SK-N-SH (cell line): ENCODE data around the gene KLHL26. TPM values are rescaled to one million over a fixed set of nuclear protein-coding genes. Genes with fewer than 3 reads are reported as not detected.

Source experiments
- CTCF ChIA-PET: fragments of 300-600, 350-600 bp; formaldehyde crosslinking; extraction: SDS; loops from one replicate; lab custom pipeline; 2021; lab: Yijun Ruan, JAX
- POLR2A ChIA-PET: fragments of 350-600 bp; sonication (Branson Sonifier 250); formaldehyde crosslinking; extraction: SDS; loops from one replicate; lab custom pipeline; 2020; ENCODE audit warnings: antibody characterized with exemption, inconsistent platforms; lab: Yijun Ruan, JAX
- DNase-seq: peaks from one replicate; pipeline ENCODE4 v3.0.0; 2012
- H2AFZ ChIP-seq: fragments of 200-600 bp; sonication (generic); 2 replicates; pipeline ENCODE4 v1.8.1; 2016; ENCODE audit warnings: antibody characterized with exemption, mild to moderate bottlenecking, low read depth
- H3F3A ChIP-seq: fragments of 200-600 bp; sonication (generic); replicated peaks from 2 replicates; pipeline ENCODE3; 2016; ENCODE audit warnings: antibody characterized with exemption, mild to moderate bottlenecking; ENCODE audit not compliant: insufficient read depth
- H3K27ac ChIP-seq, 2 experiments: fragments of 200-500 bp in 1 of 2; fragments of 200-600 bp in 1 of 2; sonication (Bioruptor generic) in 1 of 2; sonication (generic), shearing (Covaris generic) in 1 of 2; 2 replicates each; pipeline versions ENCODE4 v1.5.1 to v1.6.1; 2014 to 2016; ENCODE audit warnings: low read depth in 2 of 2, inconsistent platforms in 1 of 2, low read length in 1 of 2, mild to moderate bottlenecking in 1 of 2, mixed read lengths in 1 of 2
- H3K27me3 ChIP-seq: fragments of 200-600 bp; sonication (generic), shearing (Covaris generic); 2 replicates; pipeline ENCODE4 v1.6.1; 2016; ENCODE audit warnings: mixed run types; ENCODE audit not compliant: insufficient read depth
- H3K36me3 ChIP-seq, 2 experiments: fragments of 200-500 bp in 1 of 2; fragments of 200-600 bp in 1 of 2; sonication (Bioruptor generic) in 1 of 2; sonication (generic) in 1 of 2; replicated peaks in 1 of 2; 2 replicates each; pipeline versions ENCODE3 to v1.5.1; 2014 to 2016; ENCODE audit warnings: low read length in 1 of 2, mild to moderate bottlenecking in 1 of 2; ENCODE audit not compliant: insufficient read depth in 2 of 2, control insufficient read depth in 1 of 2
- H3K4me1 ChIP-seq, 2 experiments: fragments of 200-500 bp in 1 of 2; fragments of 200-600 bp in 1 of 2; sonication (Bioruptor generic) in 1 of 2; sonication (generic), shearing (Covaris generic) in 1 of 2; 2 replicates each; pipeline versions ENCODE4 v1.5.1 to v1.6.1; 2014 to 2016; ENCODE audit warnings: low read depth in 1 of 2, low read length in 1 of 2, mixed run types in 1 of 2; ENCODE audit not compliant: insufficient read depth in 2 of 2, control insufficient read depth in 1 of 2
- H3K4me2 ChIP-seq: fragments of 200-600 bp; sonication (generic), shearing (Covaris generic); 2 replicates; pipeline ENCODE4 v1.6.1; 2017; ENCODE audit warnings: mixed run types
- H3K4me3 ChIP-seq, 2 experiments: fragments of 200-500 bp in 1 of 2; fragments of 200-600 bp in 1 of 2; sonication (Bioruptor generic) in 1 of 2; sonication (generic), shearing (Covaris generic) in 1 of 2; 2 replicates each; pipeline versions ENCODE4 v1.5.1 to v1.8.1; 2014 to 2016; ENCODE audit warnings: low read depth in 2 of 2, inconsistent platforms in 1 of 2, low read length in 1 of 2, mild to moderate bottlenecking in 1 of 2, mixed read lengths in 1 of 2, moderate library complexity in 1 of 2
- H3K79me2 ChIP-seq: fragments of 200-600 bp; sonication (generic); 2 replicates; pipeline ENCODE4 v1.8.1; 2017; ENCODE audit warnings: mild to moderate bottlenecking; ENCODE audit not compliant: insufficient read depth
- H3K9ac ChIP-seq: fragments of 200-600 bp; sonication (generic); 2 replicates; pipeline ENCODE4 v1.6.1; 2017; ENCODE audit warnings: mixed run types
- H3K9me2 ChIP-seq: fragments of 200-600 bp; sonication (generic); 2 replicates; pipeline ENCODE4 v1.6.1; 2017; ENCODE audit warnings: mixed run types
- H3K9me3 ChIP-seq: fragments of 200-600 bp; sonication (generic); 2 replicates; pipeline ENCODE4 v1.6.1; 2017; ENCODE audit warnings: mixed run types, mild to moderate bottlenecking, moderate library complexity
- H4K20me1 ChIP-seq: fragments of 200-600 bp; sonication (generic); 2 replicates; pipeline ENCODE4 v1.6.1; 2017; ENCODE audit warnings: mild to moderate bottlenecking, mixed run types; ENCODE audit not compliant: insufficient read depth
- ELF1 ChIP-seq: IDR thresholded peaks from 2 replicates; pipeline ENCODE4 v1.4.0; 2012
- EZH2phosphoT487 ChIP-seq: fragments of 200-600 bp; sonication (generic); IDR thresholded peaks from 2 replicates; pipeline ENCODE4 v1.6.1; 2017; ENCODE audit warnings: low read depth, mixed run types, mild to moderate bottlenecking, antibody characterized with exemption, moderate library complexity, borderline replicate concordance
- FOSL2 ChIP-seq: IDR thresholded peaks from 2 replicates; pipeline ENCODE4 v1.4.0; 2012; ENCODE audit warnings: low read depth, mild to moderate bottlenecking, moderate library complexity, borderline replicate concordance
- FOXJ3 ChIP-seq: sonication (generic); formaldehyde crosslinking; IDR thresholded peaks from 2 replicates; pipeline ENCODE4 v1.5.1; 2020; ENCODE audit warnings: mild to moderate bottlenecking, missing genetic modification reagents
- GABPA ChIP-seq: IDR thresholded peaks from 2 replicates; pipeline ENCODE4 v1.4.0; 2012; ENCODE audit warnings: low read depth, mild to moderate bottlenecking
- JUND ChIP-seq: IDR thresholded peaks from 2 replicates; pipeline ENCODE4 v1.4.0; 2012
- MEF2A ChIP-seq: IDR thresholded peaks from 2 replicates; pipeline ENCODE4 v1.4.0; 2012; ENCODE audit warnings: low read depth, borderline replicate concordance
- NFIC ChIP-seq: IDR thresholded peaks from 2 replicates; pipeline ENCODE4 v1.4.0; 2012; ENCODE audit warnings: borderline replicate concordance
- NRF1 ChIP-seq: IDR thresholded peaks from 2 replicates; pipeline ENCODE4 v1.6.1; 2012; ENCODE audit warnings: low read depth, mild to moderate bottlenecking, low read length
- PBX3 ChIP-seq: IDR thresholded peaks from 2 replicates; pipeline ENCODE4; 2012
- POLR2AphosphoS5 ChIP-seq: IDR thresholded peaks from 2 replicates; pipeline ENCODE4 v1.6.1; 2012; ENCODE audit warnings: low read depth, low read length
- RCOR1 ChIP-seq: fragments of 150-350 bp; IDR thresholded peaks from 2 replicates; pipeline ENCODE4 v1.6.1; 2017; ENCODE audit warnings: antibody characterized with exemption, low read length
- REST ChIP-seq: IDR thresholded peaks from 2 replicates; pipeline ENCODE4 v1.6.1; 2012; ENCODE audit warnings: mild to moderate bottlenecking, low read depth, low read length, moderate library complexity
- SIN3A ChIP-seq: IDR thresholded peaks from 2 replicates; pipeline ENCODE4 v1.6.1; 2012; ENCODE audit warnings: low read depth, mild to moderate bottlenecking, low read length, moderate library complexity, borderline replicate concordance
- TAF1 ChIP-seq: IDR thresholded peaks from 2 replicates; pipeline ENCODE4 v1.6.1; 2012; ENCODE audit warnings: low read depth, mild to moderate bottlenecking, low read length, moderate library complexity, borderline replicate concordance
- YY1 ChIP-seq: IDR thresholded peaks from 2 replicates; pipeline ENCODE4 v1.4.0; 2012; ENCODE audit warnings: low read depth, mild to moderate bottlenecking
- WGBS: methylation state at CpG from one replicate; pipeline ENCODE4 v1.1.6; 2017; ENCODE audit warnings: low lambda C conversion rate; 5-methylcytosine and 5-hydroxymethylcytosine counted together
- polyA plus RNA-seq, 3 experiments: library from polyadenylated mRNA; depleted of rRNA; stranded (reverse); fragments of >200 nt; gene quantifications; 2 replicates each; pipeline ENCODE4 v1.2.3, GENCODE V29; 2012
- TF ChIP-seq, protein P1 (sequence below): IDR thresholded peaks from 2 replicates; pipeline ENCODE4 v1.4.0; 2012; ENCODE audit warnings: low read depth

KLHL26 gene
- polyA plus RNA-seq, 1 of the 3 experiments (the other 2 are of a cell fraction), result 4.6 TPM

GRCh38 chr19:18595475-18595874 is 41.4 kb upstream of the KLHL26 start:
- DNase-seq, result peak; percentile 9
- ChIA-PET CTCF (interaction anchor here (0.8 to 10.5 kb wide), 14 partner anchors 9 to 392 kb away, joined by 3 to 234 read pairs (median 6); partner anchors contain the start of gene UPF1), POLR2A (no interaction called here)
- WGBS, result 92% methylated on average over 6 of the region's 6 CpGs
- H3K36me3 ChIP-seq, result no peaks in the 10 kb centered on the region
- H3K9me3 ChIP-seq, result no peaks in the 10 kb centered on the region
- no peak overlapping the region for H3K4me3 ChIP-seq
- H2AFZ ChIP-seq, result no peak overlapping the region
- H3K4me1 ChIP-seq, result peaks cover under 1 to 36% of the 10 kb centered on the region in 2 experiments; a peak in 2 of 4 replicates
- H3F3A ChIP-seq, result peaks cover 28% of the 10 kb centered on the region
- H3K27ac ChIP-seq, result no peak overlapping the region
- no peaks in the 10 kb centered on the region for H4K20me1 ChIP-seq
- no peaks in the 10 kb centered on the region for H3K9me2 ChIP-seq
- H3K9ac ChIP-seq, result no peak overlapping the region
- H3K79me2 ChIP-seq, result no peaks in the 10 kb centered on the region
- TF ChIP-seq FOXJ3 (no peak), NFIC (no peak), NRF1 (no peak), MEF2A (no peak), SIN3A (no peak), GABPA (no peak), TAF1 (no peak)
- H3K4me2 ChIP-seq, result no peak overlapping the region
- H3K27me3 ChIP-seq, result no peaks in the 10 kb centered on the region

DNA sequence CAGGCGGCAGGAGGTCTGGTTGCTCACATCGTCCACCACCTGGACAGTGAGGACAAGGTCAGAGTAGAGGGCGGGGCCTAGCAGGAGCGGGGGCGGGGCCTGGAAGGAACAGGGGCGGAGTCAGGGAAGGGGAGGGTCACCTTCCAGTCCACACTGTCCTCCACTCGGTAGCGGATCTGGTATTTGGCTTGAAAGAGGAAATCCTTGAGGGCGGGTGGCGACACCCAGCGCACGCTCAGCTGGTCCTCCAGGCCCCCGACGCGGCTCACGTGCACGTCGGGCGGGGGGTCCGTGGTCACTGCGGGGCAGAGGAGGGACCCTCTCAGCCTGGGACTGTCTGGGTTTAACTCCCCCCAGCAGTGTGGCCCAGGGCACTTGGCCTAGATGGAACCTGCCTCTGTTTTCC is 40.1 kb upstream of the KLHL26 start:
- H3K79me2 ChIP-seq, result no peaks in the 10 kb centered on the region
- H3F3A ChIP-seq, result peaks cover 20% of the 10 kb centered on the region
- H3K27ac ChIP-seq, result no peak overlapping the region
- TF ChIP-seq ELF1, result no peak
- no peak for TF ChIP-seq YY1
- TF ChIP-seq TAF1, result no peak
- TF ChIP-seq FOXJ3, result no peak
- no peak for TF ChIP-seq POLR2AphosphoS5
- no peak for TF ChIP-seq EZH2phosphoT487
- TF ChIP-seq FOSL2, result no peak
- no peak for TF ChIP-seq JUND
- TF ChIP-seq SIN3A, result no peak
- TF ChIP-seq RCOR1, result no peak
- TF ChIP-seq REST, result no peak
- TF ChIP-seq, protein P1, sequence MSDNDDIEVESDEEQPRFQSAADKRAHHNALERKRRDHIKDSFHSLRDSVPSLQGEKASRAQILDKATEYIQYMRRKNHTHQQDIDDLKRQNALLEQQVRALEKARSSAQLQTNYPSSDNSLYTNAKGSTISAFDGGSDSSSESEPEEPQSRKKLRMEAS, result no peak
- no peak for TF ChIP-seq PBX3
- H3K27me3 ChIP-seq, result no peaks in the 10 kb centered on the region
- DNase-seq, result peak; percentile 89
- H2AFZ ChIP-seq, result no peak overlapping the region
- H3K9me2 ChIP-seq, result no peaks in the 10 kb centered on the region
- H3K4me3 ChIP-seq, result no peak overlapping the region
- H3K9me3 ChIP-seq, result no peaks in the 10 kb centered on the region
- H3K4me1 ChIP-seq, result peaks cover 0 to 29% of the 10 kb centered on the region in 2 experiments; a peak in 2 of 4 replicates
- POLR2A ChIA-PET, result interaction anchor here (0.5 kb wide), 1 partner anchor 247 kb away, joined by 3 read pairs; no protein-coding TSS in a partner anchor
- H3K4me2 ChIP-seq, result no peak overlapping the region
- H3K9ac ChIP-seq, result no peak overlapping the region
- H4K20me1 ChIP-seq, result no peaks in the 10 kb centered on the region
- 56% methylated on average over 8 of the region's 21 CpGs for whole genome bisulfite sequencing
- no peaks in the 10 kb centered on the region for H3K36me3 ChIP-seq
- CTCF ChIA-PET, result interaction anchor here (1.2 to 10.5 kb wide), 3 partner anchors 78 to 270 kb away, joined by 8 to 234 read pairs (median 52); no protein-coding TSS in a partner anchor
